ENCODE data around the gene NUP214.

The NUP214 gene

GRCh38 chr9:131275332-131276093 lies 150.1 kb downstream of the NUP214 start:
- Histone ChIP-seq H3K4me3 (ENCODE audit: low read depth, low read length) (no peak overlapping the region), H3K79me2 (no peaks in the 10 kb centered on the region), H3K4me2 (ENCODE audit: low read length) (peak overlapping the region; percentile 17), H3K27me3 (ENCODE audit: control insufficient read depth, insufficient read depth, low read length) (no peaks in the 10 kb centered on the region), H3K27ac (no peak overlapping the region), H3K36me3 (ENCODE audit: control insufficient read depth, insufficient read depth, low read length) (no peaks in the 10 kb centered on the region), H3K9ac (no peak overlapping the region), H2AFZ (no peak overlapping the region), H3K9me3 (ENCODE audit: control insufficient read depth, low read length) (no peaks in the 10 kb centered on the region), H3K4me1 (no peaks in the 10 kb centered on the region)
- TF ChIP-seq CTCF (IDR thresholded peaks at IDR 0.05) = no peak

- H3K79me2 ChIP-seq = no peaks in the 10 kb centered on the region
- H3K4me2 ChIP-seq (ENCODE audit: low read length) = peak within 1 kb of the TSS; percentile 74
- H3K9me3 ChIP-seq (ENCODE audit: control insufficient read depth, low read length) = no peaks in the 10 kb centered on the region
- H3K9ac ChIP-seq = no peak within 1 kb of the TSS
- H3K27me3 ChIP-seq (ENCODE audit: control insufficient read depth, insufficient read depth, low read length) = no peaks in the 10 kb centered on the region
- H3K4me1 ChIP-seq = no peaks in the 10 kb centered on the region
- peak within 1 kb of the TSS; percentile 60 for H2AFZ ChIP-seq
- H3K4me3 ChIP-seq (ENCODE audit: low read depth, low read length) = peak within 1 kb of the TSS; percentile 14
- no peaks in the 10 kb centered on the region for H3K36me3 ChIP-seq (ENCODE audit: control insufficient read depth, insufficient read depth, low read length)
- no peak within 1 kb of the TSS for H3K27ac ChIP-seq
- no peak for TF ChIP-seq CTCF (IDR thresholded peaks at IDR 0.05)
Measured at GRCh38 chr9:131276094-131276888, 150.9 kb downstream of the NUP214 start, which contains the start of gene FAM78A. Gene FAM78A, minus strand, starts transcription at chr9:131276510. Its CDS starts 331 bp downstream, at chr9:131276179.

- Histone ChIP-seq H2AFZ (peak overlapping the region; percentile 60), H3K36me3 (ENCODE audit: control insufficient read depth, insufficient read depth, low read length) (no peaks in the 10 kb centered on the region), H3K9me3 (ENCODE audit: control insufficient read depth, low read length) (no peaks in the 10 kb centered on the region), H3K27me3 (ENCODE audit: control insufficient read depth, insufficient read depth, low read length) (no peaks in the 10 kb centered on the region), H3K4me1 (no peaks in the 10 kb centered on the region), H3K27ac (no peak overlapping the region), H3K4me3 (ENCODE audit: low read depth, low read length) (no peak overlapping the region), H3K79me2 (no peaks in the 10 kb centered on the region), H3K9ac (no peak overlapping the region), H3K4me2 (ENCODE audit: low read length) (peak overlapping the region; percentile 74)
- no peak for TF ChIP-seq CTCF (IDR thresholded peaks at IDR 0.05)
Measured at GRCh38 chr9:131276891-131277286, 151.5 kb downstream of the NUP214 start.

- Histone ChIP-seq H3K4me2 (ENCODE audit: low read length) (peak overlapping the region; percentile 74), H3K27ac (no peak overlapping the region), H3K9me3 (ENCODE audit: control insufficient read depth, low read length) (no peaks in the 10 kb centered on the region), H2AFZ (peak overlapping the region; percentile 60), H3K36me3 (ENCODE audit: control insufficient read depth, insufficient read depth, low read length) (no peaks in the 10 kb centered on the region), H3K9ac (no peak overlapping the region), H3K4me3 (ENCODE audit: low read depth, low read length) (peak overlapping the region; percentile 47), H3K4me1 (no peaks in the 10 kb centered on the region), H3K79me2 (no peaks in the 10 kb centered on the region), H3K27me3 (ENCODE audit: control insufficient read depth, insufficient read depth, low read length) (no peaks in the 10 kb centered on the region)
- no peak for TF ChIP-seq CTCF (IDR thresholded peaks at IDR 0.05)
Measured at GRCh38 chr9:131277287-131277909, 152.0 kb downstream of the NUP214 start.

Data from parathyroid adenoma (tissue), 2 donors.